OCI-LY7 (cell line): ENCODE measurements around the gene RXRG. TPM values are rescaled to one million over a fixed set of nuclear protein-coding genes. Genes with fewer than 3 reads are reported as not detected.

ENCODE experiments used
- Bru-seq: library from RNA; stranded (reverse); fragments of 400-500 nt; gene quantifications from one replicate; lab custom pipeline; 2021; lab: Mats Ljungman, UMichigan
- BruChase-seq, 2 experiments: library from RNA; stranded (reverse); fragments of 400-500 nt; gene quantifications; one replicate each; lab custom pipeline; 2021; lab: Mats Ljungman, UMichigan
- BruUV-seq: library from RNA; stranded (reverse); fragments of 400-500 nt; replicated peaks from 2 replicates; lab custom pipeline; 2021; lab: Mats Ljungman, UMichigan
- CTCF ChIA-PET: fragments of 300-600 bp; sonication (Branson Sonifier 250); formaldehyde crosslinking; loops from one replicate; lab custom pipeline; 2022; ENCODE audit warnings: antibody characterized with exemption; ENCODE audit not compliant: unreplicated experiment; lab: Charles Lee
- POLR2A ChIA-PET: fragments of 300-600 bp; sonication (Branson Sonifier 250); formaldehyde crosslinking; loops from one replicate; lab custom pipeline; 2022; ENCODE audit warnings: antibody characterized with exemption; lab: Charles Lee
- DNase-seq: peaks from one replicate; pipeline ENCODE4 v3.0.0-alpha.2; 2015; ENCODE audit warnings: low spot score
- H2AFZ ChIP-seq: fragments of 200-600 bp; sonication (generic), shearing (Covaris generic); 2 replicates; pipeline ENCODE4 v1.6.1; 2014; ENCODE audit warnings: mild to moderate bottlenecking, antibody characterized with exemption, low read length, moderate library complexity
- H3K27ac ChIP-seq: fragments of 200-600 bp; sonication (generic); 2 replicates; pipeline ENCODE4 v1.5.1; 2014; ENCODE audit warnings: mixed run types, low read depth, mild to moderate bottlenecking, moderate library complexity, low read length, inconsistent platforms; ENCODE audit not compliant: poor library complexity, severe bottlenecking
- H3K36me3 ChIP-seq: fragments of 200-600 bp; sonication (generic); 2 replicates; pipeline ENCODE4 v1.6.1; 2014; ENCODE audit warnings: mild to moderate bottlenecking, antibody characterized with exemption, low read length, moderate library complexity, mixed read lengths; ENCODE audit not compliant: insufficient read depth
- H3K4me1 ChIP-seq: fragments of 200-600 bp; sonication (generic); 2 replicates; pipeline ENCODE4 v1.5.1; 2014; ENCODE audit warnings: mild to moderate bottlenecking, low read length; ENCODE audit not compliant: insufficient read depth, poor library complexity, severe bottlenecking
- H3K4me2 ChIP-seq: fragments of 200-600 bp; sonication (generic); 2 replicates; pipeline ENCODE4 v1.6.1; 2014; ENCODE audit warnings: mild to moderate bottlenecking, low read length
- H3K4me3 ChIP-seq: fragments of 200-600 bp; sonication (generic); 2 replicates; pipeline ENCODE4 v1.5.1; 2014; ENCODE audit warnings: mild to moderate bottlenecking, low read depth, low read length; ENCODE audit not compliant: poor library complexity, severe bottlenecking
- H3K79me2 ChIP-seq: fragments of 200-600 bp; sonication (generic); 2 replicates; pipeline ENCODE4 v1.6.1; 2016; ENCODE audit warnings: low read depth, mild to moderate bottlenecking, low read length, moderate library complexity, mixed read lengths; ENCODE audit not compliant: insufficient read depth
- H3K9me2 ChIP-seq: fragments of 200-600 bp; sonication (generic); 2 replicates; pipeline ENCODE4 v1.6.1; 2016; ENCODE audit warnings: mild to moderate bottlenecking, low read length, mixed read lengths; ENCODE audit not compliant: insufficient read depth
- H3K9me3 ChIP-seq: fragments of 200-600 bp; sonication (generic); 2 replicates; pipeline ENCODE4 v1.6.1; 2014; ENCODE audit warnings: mild to moderate bottlenecking, mixed run types, low read length, mixed read lengths
- H4K20me1 ChIP-seq: fragments of 200-600 bp; sonication (generic); 2 replicates; pipeline ENCODE4 v1.6.1; 2014; ENCODE audit warnings: mild to moderate bottlenecking, antibody characterized with exemption, low read length, moderate library complexity, mixed read lengths; ENCODE audit not compliant: insufficient read depth
- EZH2phosphoT487 ChIP-seq: fragments of 200-600 bp; sonication (generic); IDR thresholded peaks from 2 replicates; pipeline ENCODE4 v1.6.1; 2018; ENCODE audit warnings: low read depth, borderline replicate concordance, mild to moderate bottlenecking, mixed run types, antibody characterized with exemption, low read length, moderate library complexity, mixed read lengths
- intact Hi-C: fragments of 100-400 bp; cut with micrococcal nuclease; formaldehyde crosslinking; loops from one replicate; pipeline ENCODE4 v1.10.0; 2022; ENCODE audit not compliant: unreplicated experiment
- long read RNA-seq: library from polyadenylated mRNA; stranded (forward); transcript quantifications from one replicate; pipeline ENCODE4 v2.0.0, GENCODE V29; 2022
- total RNA-seq, 2 experiments: library from RNA; depleted of rRNA in 1 of 2; stranded (reverse); fragments of >200 nt in 1 of 2; shearing (Covaris generic) in 1 of 2; gene quantifications; 2 replicates each; pipeline ENCODE4 v1.2.3, GENCODE V29; 2014 to 2022
- TF ChIP-seq, protein P1 (sequence below): fragments of 200-600 bp; sonication (generic); conservative IDR thresholded peaks from 2 replicates; pipeline ENCODE4 v1.5.1; 2014; ENCODE audit warnings: mild to moderate bottlenecking, antibody characterized with exemption, low read length, moderate library complexity, mixed read lengths

Gene RXRG
- total RNA-seq (2014; rRNA removed; shearing (Covaris generic)) = not detected in 2 replicates
- total RNA-seq (2022) = not detected in 2 replicates
- Bru-seq, nascent RNA = not detected
- not detected for BruChase-seq, experiment 1, labeled RNA remaining after a 6-hour chase
- BruChase-seq, experiment 2, labeled RNA remaining after a 2-hour chase = not detected
- long read RNA-seq = 0 reads

DNA sequence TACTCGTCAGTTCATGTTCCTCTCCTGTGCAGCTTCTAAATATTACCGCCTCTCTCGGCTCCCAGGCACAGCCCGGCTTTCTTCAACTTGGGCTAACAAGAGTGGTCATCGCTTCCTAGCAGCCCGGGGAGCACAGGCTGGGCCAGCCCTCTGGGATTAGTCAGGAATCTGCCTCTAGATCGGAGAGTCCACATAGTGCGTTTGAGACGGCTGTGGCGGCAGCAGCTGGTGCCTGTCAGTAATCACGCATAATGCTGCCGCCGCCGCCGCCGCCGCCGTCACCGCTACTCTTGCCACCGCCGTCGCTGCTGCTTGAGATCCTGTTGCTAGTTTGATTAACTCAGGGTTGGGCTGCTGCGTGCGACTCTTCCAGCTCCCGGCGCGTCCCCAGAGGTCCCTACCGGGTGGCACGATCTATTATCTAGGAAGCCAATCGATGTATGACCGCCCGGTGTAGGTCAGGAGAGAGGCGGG lies at the start of gene RXRG:
Gene RXRG (minus strand): TSS at position 230 of the 474 bp plus-strand sequence. CDS start 233 bp downstream, outside the sequence.
- DNase-seq = no peak
- Histone ChIP-seq H3K4me3 (no peak within 1 kb of the TSS), H3K79me2 (no peaks in the 10 kb centered on the region), H3K27ac (no peak within 1 kb of the TSS), H3K4me2 (no peak within 1 kb of the TSS), H2AFZ (no peak within 1 kb of the TSS), H3K4me1 (no peaks in the 10 kb centered on the region), H3K36me3 (no peaks in the 10 kb centered on the region), H4K20me1 (no peaks in the 10 kb centered on the region), H3K9me2 (no peaks in the 10 kb centered on the region), H3K9me3 (no peaks in the 10 kb centered on the region)
- intact Hi-C loops = no loop called here
- CTCF ChIA-PET = no interaction called here
- no TSS peak for BruUV-seq
- POLR2A ChIA-PET = no interaction called here
- no peak for TF ChIP-seq EZH2phosphoT487
- TF ChIP-seq, protein P1, sequence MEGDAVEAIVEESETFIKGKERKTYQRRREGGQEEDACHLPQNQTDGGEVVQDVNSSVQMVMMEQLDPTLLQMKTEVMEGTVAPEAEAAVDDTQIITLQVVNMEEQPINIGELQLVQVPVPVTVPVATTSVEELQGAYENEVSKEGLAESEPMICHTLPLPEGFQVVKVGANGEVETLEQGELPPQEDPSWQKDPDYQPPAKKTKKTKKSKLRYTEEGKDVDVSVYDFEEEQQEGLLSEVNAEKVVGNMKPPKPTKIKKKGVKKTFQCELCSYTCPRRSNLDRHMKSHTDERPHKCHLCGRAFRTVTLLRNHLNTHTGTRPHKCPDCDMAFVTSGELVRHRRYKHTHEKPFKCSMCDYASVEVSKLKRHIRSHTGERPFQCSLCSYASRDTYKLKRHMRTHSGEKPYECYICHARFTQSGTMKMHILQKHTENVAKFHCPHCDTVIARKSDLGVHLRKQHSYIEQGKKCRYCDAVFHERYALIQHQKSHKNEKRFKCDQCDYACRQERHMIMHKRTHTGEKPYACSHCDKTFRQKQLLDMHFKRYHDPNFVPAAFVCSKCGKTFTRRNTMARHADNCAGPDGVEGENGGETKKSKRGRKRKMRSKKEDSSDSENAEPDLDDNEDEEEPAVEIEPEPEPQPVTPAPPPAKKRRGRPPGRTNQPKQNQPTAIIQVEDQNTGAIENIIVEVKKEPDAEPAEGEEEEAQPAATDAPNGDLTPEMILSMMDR = no peak

GRCh38 chr1:165492845-165493373 lies 48.0 kb upstream of the RXRG start:
- ChIA-PET CTCF (no interaction called here), POLR2A (interaction anchor here (0.6 kb wide), 1 partner anchor 14 kb away, joined by 3 read pairs; no protein-coding TSS in a partner anchor)
- no peak for DNase-seq
- Histone ChIP-seq H3K9me2 (no peaks in the 10 kb centered on the region), H3K79me2 (no peaks in the 10 kb centered on the region), H2AFZ (no peak overlapping the region), H3K9me3 (no peaks in the 10 kb centered on the region), H3K36me3 (no peaks in the 10 kb centered on the region), H3K4me3 (no peak overlapping the region), H3K27ac (no peak overlapping the region), H4K20me1 (no peaks in the 10 kb centered on the region), H3K4me2 (no peak overlapping the region), H3K4me1 (no peaks in the 10 kb centered on the region)
- BruUV-seq = no TSS peak
- TF ChIP-seq, protein P1 = no peak
- TF ChIP-seq EZH2phosphoT487 = no peak
- intact Hi-C loops = no loop called here

DNA sequence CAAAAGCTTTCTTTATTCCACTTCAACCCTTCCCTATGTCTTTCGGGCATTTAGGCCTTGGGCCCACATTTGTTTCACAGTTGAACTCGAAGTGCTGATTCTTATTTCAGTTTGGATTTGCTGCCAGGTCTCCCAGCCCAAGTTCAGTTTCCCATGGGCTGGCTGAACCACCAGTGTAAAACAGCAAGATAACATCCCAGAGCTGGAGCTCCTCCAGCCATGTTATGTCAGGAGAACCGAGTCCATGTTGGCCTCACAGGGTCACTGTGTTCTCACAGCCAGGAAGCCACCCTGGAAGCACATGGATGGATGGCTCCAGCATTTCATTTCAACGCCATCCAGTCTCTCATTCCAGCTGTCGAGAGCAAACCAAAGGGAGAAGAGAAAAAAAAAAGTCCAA lies 45.2 kb upstream of the RXRG start:
- no TSS peak for BruUV-seq
- Histone ChIP-seq H3K27ac (no peak overlapping the region), H2AFZ (no peak overlapping the region), H3K79me2 (no peaks in the 10 kb centered on the region), H4K20me1 (no peaks in the 10 kb centered on the region), H3K9me3 (no peaks in the 10 kb centered on the region), H3K4me1 (no peaks in the 10 kb centered on the region), H3K4me2 (no peak overlapping the region), H3K9me2 (no peaks in the 10 kb centered on the region), H3K4me3 (no peak overlapping the region), H3K36me3 (no peaks in the 10 kb centered on the region)
- ChIA-PET CTCF (no interaction called here), POLR2A (no interaction called here)
- no peak for DNase-seq
- intact Hi-C loops = no loop called here
- TF ChIP-seq EZH2phosphoT487 = no peak
- TF ChIP-seq, protein P1 = no peak
